Neural cell (in vitro differentiated cells): ENCODE results near the gene MYL12A. TPM values are rescaled to one million over a fixed set of nuclear protein-coding genes. Genes with fewer than 3 reads are reported as not detected.
A peak's percentile ranks its signal among the peaks of the same experiment; 100 is the strongest.
"Not testable (repeated sequence)": the region's sequence is repeated elsewhere in the genome, so short reads cannot be mapped to it uniquely, and the experiment has no call there.

ENCODE experiments used
- H2AFZ ChIP-seq: fragments of 200-600, 300-800 bp; sonication (generic), shearing (Covaris generic); 2 replicates; pipeline ENCODE4 v1.6.0; 2014; ENCODE audit warnings: low read depth, mild to moderate bottlenecking, antibody characterized with exemption, low read length, moderate library complexity
- H3F3A ChIP-seq: fragments of 200-600 bp; shearing (Covaris generic); 2 replicates; pipeline ENCODE4 v1.6.1; 2016; ENCODE audit warnings: mild to moderate bottlenecking, moderate library complexity, mixed read lengths, antibody characterized with exemption, low read length; ENCODE audit not compliant: insufficient read depth, poor library complexity, severe bottlenecking
- H3K27ac ChIP-seq: fragments of 200-600, 300-800 bp; sonication (generic), shearing (Covaris generic); 2 replicates; pipeline ENCODE4 v1.5.1; 2014; ENCODE audit warnings: mild to moderate bottlenecking, low read length, moderate library complexity
- H3K27me3 ChIP-seq: fragments of 300-800, 200-600 bp; sonication (generic), shearing (Covaris generic); 2 replicates; pipeline ENCODE4 v1.6.0; 2014; ENCODE audit warnings: mild to moderate bottlenecking, low read depth, low read length, moderate library complexity; ENCODE audit not compliant: insufficient read depth
- H3K36me3 ChIP-seq: fragments of 300-800, 200-600 bp; sonication (generic), shearing (Covaris generic); 2 replicates; pipeline ENCODE4 v1.5.1; 2014; ENCODE audit warnings: mild to moderate bottlenecking, antibody characterized with exemption, low read length, moderate library complexity; ENCODE audit not compliant: insufficient read depth
- H3K4me2 ChIP-seq: fragments of 300-800, 200-600 bp; sonication (generic), shearing (Covaris generic); 2 replicates; pipeline ENCODE4 v1.6.0; 2014; ENCODE audit warnings: mild to moderate bottlenecking, low read length
- H3K4me3 ChIP-seq: fragments of 300-800, 200-600 bp; sonication (generic), shearing (Covaris generic); 2 replicates; pipeline ENCODE4 v1.5.1; 2014; ENCODE audit warnings: mild to moderate bottlenecking, low read length, moderate library complexity
- H3K79me2 ChIP-seq: fragments of 200-600 bp; shearing (Covaris generic); replicated peaks from 2 replicates; pipeline ENCODE4 v1.6.0; 2014; ENCODE audit warnings: mild to moderate bottlenecking, low read length, moderate library complexity; ENCODE audit not compliant: insufficient read depth
- H3K9ac ChIP-seq: fragments of 300-800, 200-600 bp; sonication (generic), shearing (Covaris generic); 2 replicates; pipeline ENCODE4 v1.6.1; 2016; ENCODE audit warnings: mild to moderate bottlenecking, low read length, mixed read lengths
- H3K9me2 ChIP-seq: fragments of 200-600 bp; shearing (Covaris generic); 2 replicates; pipeline ENCODE4 v1.6.1; 2016; ENCODE audit warnings: mild to moderate bottlenecking, low read length, mixed read lengths; ENCODE audit not compliant: insufficient read depth
- H3K9me3 ChIP-seq: fragments of 200-600, 300-800 bp; sonication (generic), shearing (Covaris generic); 2 replicates; pipeline ENCODE4 v1.6.1; 2016; ENCODE audit warnings: mild to moderate bottlenecking, mixed run types, low read length, moderate library complexity, mixed read lengths
- H4K20me1 ChIP-seq: fragments of 200-600 bp; shearing (Covaris generic); 2 replicates; pipeline ENCODE4 v1.6.1; 2016; ENCODE audit warnings: mild to moderate bottlenecking, mixed run types; ENCODE audit not compliant: insufficient read depth
- CTCF ChIP-seq: fragments of 450-650 bp; IDR thresholded peaks from 2 replicates; pipeline ENCODE4 v1.5.1; 2014; ENCODE audit warnings: antibody characterized with exemption, mild to moderate bottlenecking, moderate library complexity; ENCODE audit not compliant: poor library complexity, severe bottlenecking
- EP300 ChIP-seq: fragments of 450-650 bp; conservative IDR thresholded peaks from 2 replicates; pipeline ENCODE4 v1.6.1; 2014; ENCODE audit warnings: antibody characterized with exemption, mild to moderate bottlenecking, moderate library complexity; ENCODE audit not compliant: poor library complexity, severe bottlenecking
- EZH2 ChIP-seq: fragments of 200-600, 300-800 bp; shearing (Covaris generic), sonication (generic); IDR thresholded peaks from 2 replicates; pipeline ENCODE4 v1.6.1; 2014; ENCODE audit warnings: antibody characterized with exemption, low read length, borderline replicate concordance, mild to moderate bottlenecking; ENCODE audit not compliant: insufficient read depth, poor library complexity, severe bottlenecking
- MXI1 ChIP-seq: fragments of 450-650 bp; conservative IDR thresholded peaks from 2 replicates; pipeline ENCODE4 v1.6.1; 2014; ENCODE audit warnings: antibody characterized with exemption, mild to moderate bottlenecking; ENCODE audit not compliant: poor library complexity, severe bottlenecking
- POLR2AphosphoS5 ChIP-seq: IDR thresholded peaks from 2 replicates; pipeline ENCODE4 v1.6.1; 2012
- RAD21 ChIP-seq: fragments of 450-650 bp; conservative IDR thresholded peaks from 2 replicates; pipeline ENCODE4 v1.6.1; 2014; ENCODE audit warnings: antibody characterized with exemption, mild to moderate bottlenecking, moderate library complexity
- REST ChIP-seq: IDR thresholded peaks from 2 replicates; pipeline ENCODE4 v1.6.1; 2012; ENCODE audit warnings: borderline replicate concordance
- SMC3 ChIP-seq: fragments of 450-650 bp; conservative IDR thresholded peaks from 2 replicates; pipeline ENCODE4 v1.6.1; 2014; ENCODE audit warnings: antibody characterized with exemption, mild to moderate bottlenecking, moderate library complexity; ENCODE audit not compliant: poor library complexity
- TAF1 ChIP-seq: IDR thresholded peaks from 2 replicates; pipeline ENCODE4 v1.6.1; 2012; ENCODE audit warnings: low read depth
- polyA minus RNA-seq: library from RNA; depleted of rRNA, polyadenylated mRNA; stranded (reverse); fragments of >200 nt; gene quantifications from 2 replicates; pipeline ENCODE4 v1.2.3, GENCODE V29; 2014
- polyA plus RNA-seq: library from polyadenylated mRNA; depleted of rRNA; stranded (reverse); fragments of >200 nt; gene quantifications from 2 replicates; pipeline ENCODE4 v1.2.3, GENCODE V29; 2014

Gene MYL12A
- polyA plus RNA-seq (57.9 and 62.7 TPM in 2 replicates), polyA minus RNA-seq (25.1 and 36.0 TPM in 2 replicates)

GRCh38 chr18:3247240-3248061, at the start of gene MYL12A:
TSS of gene MYL12A (plus strand) at chr18:3247801. CDS start at chr18:3253248, 5,447 bp downstream.
- peak within 1 kb of the TSS; percentile 58 for H3K27ac ChIP-seq
- H4K20me1 ChIP-seq = no peaks in the 10 kb centered on the region
- peak within 1 kb of the TSS; percentile 98 for H3K4me2 ChIP-seq
- peak within 1 kb of the TSS; percentile 96 for H3K4me3 ChIP-seq
- peaks cover 27% of the 10 kb centered on the region for H3K79me2 ChIP-seq
- H3K9ac ChIP-seq = peak within 1 kb of the TSS; percentile 79
- H3K9me2 ChIP-seq = no peaks in the 10 kb centered on the region
- no peaks in the 10 kb centered on the region for H3K36me3 ChIP-seq
- H3F3A ChIP-seq = no peaks in the 10 kb centered on the region
- no peaks in the 10 kb centered on the region for H3K9me3 ChIP-seq
- peak within 1 kb of the TSS; percentile 85 for H2AFZ ChIP-seq
- H3K27me3 ChIP-seq = no peaks in the 10 kb centered on the region
- TF ChIP-seq CTCF = no peak
- TF ChIP-seq EP300 = peak; percentile 39
- TF ChIP-seq SMC3 = no peak
- peak; percentile 74 for TF ChIP-seq MXI1
- TF ChIP-seq POLR2AphosphoS5 = peak; percentile 40
- peak; percentile 9 for TF ChIP-seq RAD21

GRCh38 chr18:3198260-3198860, 49.2 kb upstream of the MYL12A start:
- H3K4me3 ChIP-seq, H3K27me3 ChIP-seq, H3K9me3 ChIP-seq, H3K79me2 ChIP-seq, H2AFZ ChIP-seq, H3K4me2 ChIP-seq, H3K27ac ChIP-seq, H4K20me1 ChIP-seq, H3K36me3 ChIP-seq, H3K9me2 ChIP-seq, H3K9ac ChIP-seq, H3F3A ChIP-seq: not testable (repeated sequence)

- H3K79me2 ChIP-seq = no peaks in the 10 kb centered on the region
- no peaks in the 10 kb centered on the region for H3K9me2 ChIP-seq
- H3K27me3 ChIP-seq = no peaks in the 10 kb centered on the region
- H3K9me3 ChIP-seq = no peaks in the 10 kb centered on the region
- TF ChIP-seq POLR2AphosphoS5 = no peak
- TF ChIP-seq CTCF = no peak
- no peak for TF ChIP-seq TAF1
- no peak for TF ChIP-seq MXI1
- no peak for TF ChIP-seq SMC3
- TF ChIP-seq EZH2 = no peak
- no peak for TF ChIP-seq EP300
- no peak for TF ChIP-seq RAD21
- no peak for TF ChIP-seq REST
- H3K4me3 ChIP-seq = no peak overlapping the region
- no peaks in the 10 kb centered on the region for H4K20me1 ChIP-seq
- H2AFZ ChIP-seq = no peak overlapping the region
- H3K36me3 ChIP-seq = no peaks in the 10 kb centered on the region
- no peak overlapping the region for H3K4me2 ChIP-seq
- H3F3A ChIP-seq = no peaks in the 10 kb centered on the region
- H3K27ac ChIP-seq = no peak overlapping the region
- H3K9ac ChIP-seq = no peak overlapping the region
Measured at GRCh38 chr18:3199942-3200645, 47.5 kb upstream of the MYL12A start.
